Neural crest cell (in vitro differentiated cells): ENCODE data around the gene EVA1C. TPM values are rescaled to one million over a fixed set of nuclear protein-coding genes. Genes with fewer than 3 reads are reported as not detected.

ENCODE experiments used
- DNase-seq: peaks from one replicate; pipeline ENCODE4 v3.0.0; 2021; ENCODE audit warnings: low read depth, mixed read lengths, low spot score
- H3K27ac Mint-ChIP-seq: one replicate; pipeline ENCODE4 v1.8.0; 2021; ENCODE audit warnings: mild to moderate bottlenecking, mixed read lengths; ENCODE audit not compliant: unreplicated experiment
- H3K27me3 Mint-ChIP-seq: 2 replicates; pipeline ENCODE4 v1.8.0; 2021; ENCODE audit warnings: low read depth, mild to moderate bottlenecking, mixed read lengths
- H3K36me3 Mint-ChIP-seq: 2 replicates; pipeline ENCODE4 v1.8.0; 2021; ENCODE audit warnings: low read depth, mild to moderate bottlenecking, mixed read lengths
- H3K4me1 Mint-ChIP-seq: 2 replicates; pipeline ENCODE4 v1.8.0; 2021; ENCODE audit warnings: mixed read lengths
- H3K4me3 Mint-ChIP-seq: one replicate; pipeline ENCODE4 v1.8.0; 2021; ENCODE audit warnings: mild to moderate bottlenecking, mixed read lengths
- H3K9me3 Mint-ChIP-seq: 2 replicates; pipeline ENCODE4 v1.8.0; 2021; ENCODE audit warnings: mixed read lengths
- total RNA-seq: library from RNA; stranded (reverse); gene quantifications from 2 replicates; pipeline ENCODE4 v1.2.1, GENCODE V29; 2021
- TF ChIP-seq, protein P1 (sequence below): fragments of 200-600 bp; sonication (generic); conservative IDR thresholded peaks from 2 replicates; pipeline ENCODE4 v1.5.0; 2021; ENCODE audit warnings: antibody characterized with exemption, mild to moderate bottlenecking

EVA1C gene
- total RNA-seq, 1 donor from 2014 or later: not detected

GRCh38 chr21:32377991-32378390 is 34.5 kb upstream of the EVA1C start:
- Mint-ChIP-seq H3K9me3 (no peaks in the 10 kb centered on the region), H3K4me3 (no peak overlapping the region), H3K36me3 (peaks cover 5% of the 10 kb centered on the region), H3K4me1 (peaks cover 10% of the 10 kb centered on the region), H3K27me3 (no peaks in the 10 kb centered on the region), H3K27ac (peak overlapping the region; percentile 68)
- DNase-seq: no peak
- TF ChIP-seq, protein P1, sequence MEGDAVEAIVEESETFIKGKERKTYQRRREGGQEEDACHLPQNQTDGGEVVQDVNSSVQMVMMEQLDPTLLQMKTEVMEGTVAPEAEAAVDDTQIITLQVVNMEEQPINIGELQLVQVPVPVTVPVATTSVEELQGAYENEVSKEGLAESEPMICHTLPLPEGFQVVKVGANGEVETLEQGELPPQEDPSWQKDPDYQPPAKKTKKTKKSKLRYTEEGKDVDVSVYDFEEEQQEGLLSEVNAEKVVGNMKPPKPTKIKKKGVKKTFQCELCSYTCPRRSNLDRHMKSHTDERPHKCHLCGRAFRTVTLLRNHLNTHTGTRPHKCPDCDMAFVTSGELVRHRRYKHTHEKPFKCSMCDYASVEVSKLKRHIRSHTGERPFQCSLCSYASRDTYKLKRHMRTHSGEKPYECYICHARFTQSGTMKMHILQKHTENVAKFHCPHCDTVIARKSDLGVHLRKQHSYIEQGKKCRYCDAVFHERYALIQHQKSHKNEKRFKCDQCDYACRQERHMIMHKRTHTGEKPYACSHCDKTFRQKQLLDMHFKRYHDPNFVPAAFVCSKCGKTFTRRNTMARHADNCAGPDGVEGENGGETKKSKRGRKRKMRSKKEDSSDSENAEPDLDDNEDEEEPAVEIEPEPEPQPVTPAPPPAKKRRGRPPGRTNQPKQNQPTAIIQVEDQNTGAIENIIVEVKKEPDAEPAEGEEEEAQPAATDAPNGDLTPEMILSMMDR: no peak

DNA sequence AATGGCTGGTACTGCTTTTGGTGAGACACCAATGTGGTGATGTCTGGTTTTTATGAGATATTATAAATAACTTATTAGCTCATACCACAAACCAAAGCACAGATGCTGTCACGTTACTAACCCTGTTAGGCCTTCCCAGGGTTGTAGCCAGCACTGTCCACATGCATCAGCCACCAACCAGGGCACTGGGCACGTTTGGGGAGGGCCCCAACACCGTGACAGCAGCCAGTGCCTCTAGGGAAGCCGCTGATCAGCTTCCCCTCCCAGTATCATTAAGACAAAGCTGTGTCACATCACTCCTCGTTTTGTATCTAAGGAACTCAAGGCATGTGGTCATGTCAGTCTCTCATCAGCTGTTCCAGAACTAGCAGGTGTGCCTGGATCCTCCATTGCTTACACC is 33.5 kb upstream of the EVA1C start:
- Mint-ChIP-seq H3K4me1 (peaks cover 10% of the 10 kb centered on the region), H3K4me3 (no peak overlapping the region), H3K27ac (peak overlapping the region; percentile 70), H3K36me3 (peaks cover 5% of the 10 kb centered on the region), H3K9me3 (no peaks in the 10 kb centered on the region), H3K27me3 (no peaks in the 10 kb centered on the region)
- TF ChIP-seq, protein P1: no peak
- DNase-seq: no peak

- no peaks in the 10 kb centered on the region for H3K9me3 Mint-ChIP-seq
- H3K36me3 Mint-ChIP-seq: peaks cover 7% of the 10 kb centered on the region
- H3K27ac Mint-ChIP-seq: no peak overlapping the region
- no peak for DNase-seq
- peaks cover 10% of the 10 kb centered on the region for H3K4me1 Mint-ChIP-seq
- H3K27me3 Mint-ChIP-seq: no peaks in the 10 kb centered on the region
- H3K4me3 Mint-ChIP-seq: no peak overlapping the region
- TF ChIP-seq, protein P1: no peak
Measured at GRCh38 chr21:32380940-32381339, 31.6 kb upstream of the EVA1C start.

DNA sequence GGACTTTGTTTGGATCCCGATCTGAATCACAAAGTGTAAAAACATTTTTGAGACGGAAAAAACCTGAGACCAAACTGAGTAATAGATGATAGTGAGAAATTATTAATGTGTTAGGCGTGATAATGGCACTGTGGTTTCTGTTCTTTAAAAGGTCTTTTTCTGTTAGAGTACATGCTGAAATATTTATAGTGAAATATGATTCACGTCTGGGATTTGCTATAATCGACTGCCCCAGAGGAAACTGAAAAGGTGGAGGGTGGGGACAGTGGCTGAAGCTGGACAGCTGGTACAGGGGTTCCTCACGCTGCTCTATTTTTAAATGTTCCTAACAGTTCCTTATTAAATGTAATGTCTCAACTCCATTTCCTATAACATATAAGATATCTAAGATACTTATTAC is 30.9 kb upstream of the EVA1C start:
- TF ChIP-seq, protein P1: no peak
- Mint-ChIP-seq H3K27me3 (no peaks in the 10 kb centered on the region), H3K4me3 (no peak overlapping the region), H3K9me3 (no peaks in the 10 kb centered on the region), H3K36me3 (peaks cover 5% of the 10 kb centered on the region), H3K4me1 (peaks cover 10% of the 10 kb centered on the region), H3K27ac (peak overlapping the region; percentile 16)
- DNase-seq: no peak

DNA sequence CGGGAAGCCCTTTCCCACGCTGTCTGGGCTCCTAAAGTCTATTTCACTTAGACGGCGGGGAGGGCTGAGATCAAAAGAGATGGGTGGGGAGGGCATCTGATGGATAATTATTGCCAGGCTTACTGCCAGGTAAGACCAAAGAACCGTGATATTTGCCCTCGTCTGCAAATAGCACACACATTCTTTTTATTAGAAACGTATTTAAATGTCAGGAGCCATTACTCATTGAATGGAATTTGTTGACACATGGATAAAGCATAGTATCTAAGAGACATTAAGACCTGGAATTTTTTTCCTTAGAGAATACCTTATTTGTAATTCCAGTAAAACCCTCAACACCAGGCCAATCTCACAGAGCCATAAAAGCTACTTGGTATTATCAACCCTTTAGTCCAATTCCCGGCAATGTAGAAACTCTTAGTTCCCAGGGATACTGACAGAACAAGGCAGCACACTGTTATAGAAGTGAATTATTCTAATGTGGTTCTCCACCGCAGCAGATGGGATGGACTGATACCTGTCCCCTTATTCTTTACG is 30.3 kb upstream of the EVA1C start:
- DNase-seq: no peak
- Mint-ChIP-seq H3K9me3 (no peaks in the 10 kb centered on the region), H3K4me1 (peaks cover 10% of the 10 kb centered on the region), H3K4me3 (no peak overlapping the region), H3K27me3 (no peaks in the 10 kb centered on the region), H3K27ac (no peak overlapping the region), H3K36me3 (peaks cover 5% of the 10 kb centered on the region)
- TF ChIP-seq, protein P1: no peak
